GM23338 (cell line): ENCODE results near the gene OOSP3. TPM values are rescaled to one million over a fixed set of nuclear protein-coding genes. Genes with fewer than 3 reads are reported as not detected.

Source experiments
- ATAC-seq: fragments of 200-7000 bp; cut with Tn5 transposase; 3 replicates; pipeline ENCODE4 v1.9.1; 2020
- DNase-seq: peaks from one replicate; pipeline ENCODE4 v3.0.0-alpha.2; 2015; ENCODE audit warnings: low spot score
- H2AFZ ChIP-seq: fragments of 200-600 bp; sonication (generic); 2 replicates; pipeline ENCODE4 v1.8.0; 2016; ENCODE audit warnings: antibody characterized with exemption, mild to moderate bottlenecking, moderate library complexity
- H3F3A ChIP-seq: fragments of 200-600 bp; sonication (generic); replicated peaks from 2 replicates; pipeline ENCODE4 v1.8.0; 2017; ENCODE audit warnings: antibody characterized with exemption, mixed run types, low read depth
- H3K27ac ChIP-seq: fragments of 200-600 bp; sonication (generic); 2 replicates; pipeline ENCODE4 v1.6.1; 2016; ENCODE audit warnings: low read depth
- H3K27me3 ChIP-seq: fragments of 200-600 bp; sonication (generic); 2 replicates; pipeline ENCODE4 v1.8.0; 2016; ENCODE audit warnings: mild to moderate bottlenecking, mixed run types, moderate library complexity; ENCODE audit not compliant: insufficient read depth
- H3K36me3 ChIP-seq: fragments of 200-600 bp; sonication (generic); 2 replicates; pipeline ENCODE4 v1.8.0; 2016; ENCODE audit warnings: mild to moderate bottlenecking; ENCODE audit not compliant: insufficient read depth
- H3K4me1 ChIP-seq: fragments of 200-600 bp; sonication (generic); 2 replicates; pipeline ENCODE4 v1.8.0; 2016; ENCODE audit warnings: mild to moderate bottlenecking, moderate library complexity; ENCODE audit not compliant: insufficient read depth
- H3K4me2 ChIP-seq: fragments of 200-600 bp; sonication (generic); 2 replicates; pipeline ENCODE4 v1.7.1; 2017; ENCODE audit warnings: mixed run types
- H3K4me3 ChIP-seq: fragments of 200-600 bp; sonication (generic); 2 replicates; pipeline ENCODE4 v1.6.1; 2016; ENCODE audit warnings: mixed run types
- H3K79me2 ChIP-seq: fragments of 200-600 bp; sonication (generic); replicated peaks from 2 replicates; pipeline ENCODE4 v1.8.0; 2017; ENCODE audit warnings: mild to moderate bottlenecking; ENCODE audit not compliant: insufficient read depth
- H3K9me2 ChIP-seq: fragments of 200-600 bp; sonication (generic); 2 replicates; pipeline ENCODE4 v1.8.0; 2017; ENCODE audit not compliant: insufficient read depth
- H4K20me1 ChIP-seq: fragments of 200-600 bp; sonication (generic); replicated peaks from 2 replicates; pipeline ENCODE4 v1.8.0; 2017; ENCODE audit warnings: mild to moderate bottlenecking; ENCODE audit not compliant: insufficient read depth
- H3K27ac Mint-ChIP-seq: 2 replicates; pipeline ENCODE4 v1.8.0; 2020; ENCODE audit warnings: inconsistent platforms, mild to moderate bottlenecking, moderate library complexity, mixed read lengths
- H3K27me3 Mint-ChIP-seq: 3 replicates; pipeline ENCODE4 v1.8.0; 2022; ENCODE audit warnings: low read depth, mild to moderate bottlenecking, moderate library complexity, mixed read lengths, inconsistent platforms; ENCODE audit not compliant: insufficient read depth, poor library complexity
- H3K36me3 Mint-ChIP-seq: 3 replicates; pipeline ENCODE4 v1.8.0; 2021; ENCODE audit warnings: low read depth, mild to moderate bottlenecking, inconsistent platforms, moderate library complexity, mixed read lengths
- H3K4me1 Mint-ChIP-seq: 3 replicates; pipeline ENCODE4 v1.8.0; 2020; ENCODE audit warnings: mild to moderate bottlenecking, inconsistent platforms, mixed read lengths
- H3K4me3 Mint-ChIP-seq: 3 replicates; pipeline ENCODE4 v1.8.0; 2021; ENCODE audit warnings: moderate library complexity, mild to moderate bottlenecking, inconsistent platforms, mixed read lengths
- H3K9me3 Mint-ChIP-seq: 3 replicates; pipeline ENCODE4 v1.8.0; 2020; ENCODE audit warnings: moderate library complexity, mild to moderate bottlenecking, inconsistent platforms, mixed read lengths
- CTCF ChIP-seq, 2 experiments: fragments of 200-600 bp in 1 of 2; sonication (generic) in 1 of 2; conservative IDR thresholded peaks; 2 replicates each; pipeline versions ENCODE4 v1.5.1 to v1.6.1; 2016 to 2017; ENCODE audit warnings: antibody characterized with exemption in 2 of 2, low read depth in 2 of 2, mild to moderate bottlenecking in 2 of 2, moderate library complexity in 1 of 2
- ETS1 ChIP-seq: IDR thresholded peaks from 2 replicates; pipeline ENCODE4 v1.6.1; 2016; ENCODE audit warnings: antibody characterized with exemption
- EZH2phosphoT487 ChIP-seq: fragments of 200-600 bp; sonication (generic); IDR thresholded peaks from one replicate; pipeline ENCODE4 v1.8.1; 2018; ENCODE audit warnings: antibody characterized with exemption; ENCODE audit not compliant: unreplicated experiment
- NANOG ChIP-seq: IDR thresholded peaks from 2 replicates; pipeline ENCODE4 v1.6.1; 2016; ENCODE audit warnings: antibody characterized with exemption, borderline replicate concordance
- POLR2AphosphoS5 ChIP-seq: IDR thresholded peaks from 2 replicates; pipeline ENCODE4 v1.6.1; 2016; ENCODE audit warnings: antibody characterized with exemption, low read depth
- ZNF114 ChIP-seq: fragments of 250-450 bp; sonication (Bioruptor Pico); IDR thresholded peaks from 2 replicates; pipeline ENCODE4 v1.5.0; 2020; ENCODE audit warnings: mild to moderate bottlenecking, moderate library complexity
- ZNF331 ChIP-seq: fragments of 250-450 bp; sonication (Bioruptor Pico); IDR thresholded peaks from 2 replicates; pipeline ENCODE4 v1.5.0; 2020; ENCODE audit warnings: low read depth, mild to moderate bottlenecking, moderate library complexity
- polyA plus RNA-seq: library from polyadenylated mRNA; unstranded; fragments of >200 nt; fragmentation: Nextera tagmentation; extraction: Ambion mirVana; gene quantifications from 2 replicates; pipeline ENCODE4 v1.2.1, GENCODE V29; 2016
- total RNA-seq: library from RNA; depleted of rRNA; stranded (reverse); fragments of >200 nt; shearing (Covaris generic); gene quantifications from 2 replicates; pipeline ENCODE4 v1.2.3, GENCODE V29; 2014

Gene OOSP3
- total and polyA plus RNA-seq, 2 experiments from 2014 or later: not detected

GRCh38 chr11:59898046-59898445 is 19.5 kb downstream of the OOSP3 start:
- no peaks in the 10 kb centered on the region for H4K20me1 ChIP-seq
- Mint-ChIP-seq H3K27ac (no peak overlapping the region; the same call in 1 of the 2 replicates), H3K4me1 (peaks cover 10% of the 10 kb centered on the region), H3K27me3 (peaks cover 4% of the 10 kb centered on the region), H3K9me3 (no peaks in the 10 kb centered on the region), H3K4me3 (no peak overlapping the region), H3K36me3 (no peaks in the 10 kb centered on the region)
- H3K4me3 ChIP-seq: no peak overlapping the region
- no peaks in the 10 kb centered on the region for H3K27me3 ChIP-seq
- H3K4me1 ChIP-seq: no peaks in the 10 kb centered on the region; the same call in 1 of the 2 replicates
- H3F3A ChIP-seq: no peaks in the 10 kb centered on the region
- no peaks in the 10 kb centered on the region; the same call in 1 of the 2 replicates for H3K36me3 ChIP-seq
- no peak overlapping the region for H3K4me2 ChIP-seq
- ATAC-seq (peak; percentile 33; the same call in 1 of the 3 replicates), DNase-seq (peak; percentile 3)
- H3K9me2 ChIP-seq: no peaks in the 10 kb centered on the region; the same call in 1 of the 2 replicates
- no peaks in the 10 kb centered on the region for H3K79me2 ChIP-seq
- no peak for TF ChIP-seq EZH2phosphoT487
- no peak for TF ChIP-seq ZNF331
- no peak for TF ChIP-seq CTCF (conservative IDR thresholded peaks at IDR 0.05; ENCODE audit: low read depth in 2 of 2)
- no peak for TF ChIP-seq ZNF114
- TF ChIP-seq ETS1: no peak
- peak overlapping the region; percentile 61; the same call in 1 of the 2 replicates for H2AFZ ChIP-seq
- no peak overlapping the region for H3K27ac ChIP-seq

GRCh38 chr11:59898650-59899049 is 20.1 kb downstream of the OOSP3 start:
- Histone ChIP-seq H4K20me1 (no peaks in the 10 kb centered on the region), H2AFZ (peak overlapping the region; percentile 61; the same call in 1 of the 2 replicates), H3K79me2 (no peaks in the 10 kb centered on the region), H3K36me3 (no peaks in the 10 kb centered on the region; the same call in 1 of the 2 replicates), H3K27me3 (no peaks in the 10 kb centered on the region), H3K4me1 (no peaks in the 10 kb centered on the region; the same call in 1 of the 2 replicates), H3K4me2 (no peak overlapping the region), H3K4me3 (no peak overlapping the region), H3F3A (no peaks in the 10 kb centered on the region), H3K9me2 (no peaks in the 10 kb centered on the region; the same call in 1 of the 2 replicates), H3K27ac (no peak overlapping the region)
- Mint-ChIP-seq H3K36me3 (no peaks in the 10 kb centered on the region), H3K4me1 (peaks cover 10% of the 10 kb centered on the region), H3K27me3 (peaks cover 4% of the 10 kb centered on the region), H3K4me3 (no peak overlapping the region), H3K9me3 (peaks cover 3% of the 10 kb centered on the region; the same call in 1 of the 3 replicates), H3K27ac (no peak overlapping the region)
- TF ChIP-seq ZNF331 (no peak), POLR2AphosphoS5 (no peak)
- ATAC-seq (no peak), DNase-seq (no peak)

GRCh38 chr11:59899532-59899931 is 20.9 kb downstream of the OOSP3 start:
- DNase-seq (peak; percentile 27), ATAC-seq (peak; percentile 34; the same call in 1 of the 3 replicates)
- H3K36me3 Mint-ChIP-seq: no peaks in the 10 kb centered on the region
- Histone ChIP-seq H4K20me1 (no peaks in the 10 kb centered on the region), H3K36me3 (no peaks in the 10 kb centered on the region; the same call in 1 of the 2 replicates), H3F3A (no peaks in the 10 kb centered on the region), H3K27ac (no peak overlapping the region), H2AFZ (peak overlapping the region; percentile 76; the same call in 1 of the 2 replicates), H3K4me3 (no peak overlapping the region), H3K9me2 (no peaks in the 10 kb centered on the region; the same call in 1 of the 2 replicates), H3K27me3 (no peaks in the 10 kb centered on the region), H3K79me2 (no peaks in the 10 kb centered on the region), H3K4me2 (no peak overlapping the region), H3K4me1 (no peaks in the 10 kb centered on the region; the same call in 1 of the 2 replicates)
- TF ChIP-seq CTCF (conservative IDR thresholded peaks at IDR 0.05; ENCODE audit: low read depth in 2 of 2): peak in 1 of 2 experiments; percentile 10; a peak in 1 of 4 replicates
- no peak for TF ChIP-seq NANOG
- no peak overlapping the region for H3K4me3 Mint-ChIP-seq
- H3K27ac Mint-ChIP-seq: peak overlapping the region; percentile 85
- H3K9me3 Mint-ChIP-seq: peaks cover 3% of the 10 kb centered on the region; the same call in 1 of the 3 replicates
- H3K4me1 Mint-ChIP-seq: peaks cover 10% of the 10 kb centered on the region
- peaks cover 4% of the 10 kb centered on the region for H3K27me3 Mint-ChIP-seq
